K562 (cell line): Measurements from ENCODE around the gene PDZK1IP1. TPM values are rescaled to one million over a fixed set of nuclear protein-coding genes. Genes with fewer than 3 reads are reported as not detected.

Experiments used
- BCLAF1 ChIP-seq, 2 experiments: fragments of 450-650 bp in 1 of 2; IDR thresholded peaks; 2 replicates each; pipeline ENCODE4 v1.6.1; 2011 to 2017; ENCODE audit warnings: low read depth in 2 of 2, antibody characterized with exemption in 1 of 2, borderline replicate concordance in 1 of 2, low read length in 1 of 2, mild to moderate bottlenecking in 1 of 2, mixed read lengths in 1 of 2; ENCODE audit not compliant: control insufficient read depth in 1 of 2
- CBFA2T2 ChIP-seq: fragments of 450-650 bp; conservative IDR thresholded peaks from 2 replicates; pipeline ENCODE4 v1.6.1; 2017; ENCODE audit warnings: mild to moderate bottlenecking
- KLF16 ChIP-seq: IDR thresholded peaks from 2 replicates; pipeline ENCODE4 v1.6.1; 2016; ENCODE audit warnings: antibody characterized with exemption
- NFXL1 ChIP-seq: fragments of 450-650 bp; formaldehyde crosslinking; IDR thresholded peaks from 2 replicates; pipeline ENCODE4 v1.4.0; 2021; ENCODE audit warnings: mild to moderate bottlenecking
- PATZ1 ChIP-seq: fragments of 250-450 bp; sonication (Bioruptor Pico); IDR thresholded peaks from 2 replicates; pipeline ENCODE4 v1.5.0; 2020; ENCODE audit warnings: mild to moderate bottlenecking, borderline replicate concordance
- TAF1 ChIP-seq: IDR thresholded peaks from 2 replicates; pipeline ENCODE4 v1.6.1; 2011; ENCODE audit warnings: mild to moderate bottlenecking, low read length, moderate library complexity; ENCODE audit not compliant: insufficient read depth, control insufficient read depth, severe bottlenecking; ENCODE audit errors: extremely low read depth
- TEAD2 ChIP-seq: fragments of 450-650 bp; IDR thresholded peaks from 2 replicates; pipeline ENCODE4 v1.6.1; 2016; ENCODE audit warnings: missing genetic modification characterization, control low read depth, missing compliant biosample characterization
- ZNF780A ChIP-seq: fragments of 250-450 bp; sonication (Bioruptor Pico); IDR thresholded peaks from 2 replicates; pipeline ENCODE4 v1.5.0; 2021; ENCODE audit warnings: mild to moderate bottlenecking
- polyA plus RNA-seq, 8 experiments: library from polyadenylated mRNA; depleted of rRNA in 4 of 8; stranded (reverse) in 5 of 8; unstranded in 3 of 8; fragments of >200 nt; fragmentation: Nextera tagmentation in 2 of 8; fragmentation: Illumina TruSeq in 1 of 8; extraction: Ambion mirVana in 2 of 8; extraction: Trizol in 1 of 8; gene quantifications; 2 replicates each; pipeline versions ENCODE4 v1.2.1 to v1.2.3, GENCODE V29; 2011 to 2014; ENCODE audit warnings: inconsistent platforms in 1 of 8, missing spikeins in 1 of 8
- total RNA-seq, 7 experiments: library from RNA; depleted of rRNA in 6 of 7; stranded (reverse); fragments of >200 nt in 6 of 7; fragmentation: Illumina TruSeq in 2 of 7; extraction: Trizol in 2 of 7; gene quantifications; 2 replicates each; pipeline versions ENCODE4 v1.2.1 to v1.2.3, GENCODE V29; 2011 to 2021; ENCODE audit warnings: low replicate concordance in 1 of 7

Gene PDZK1IP1
- total and polyA plus RNA-seq, 9 of the 15 experiments (the other 6 are each of a cell fraction or from before 2014, with no cell fraction given): 0.17 to 0.68 (median 0.53) TPM; not detected in 2

- TF ChIP-seq PATZ1 (CRISPR knock-in tag) (no peak), KLF16 (peak; percentile 74), NFXL1 (no peak), TAF1 (peak; percentile 55), TEAD2 (peak; percentile 47; the same call in 1 of the 2 replicates), BCLAF1 (IDR thresholded peaks at IDR 0.05; ENCODE audit: borderline replicate concordance in 1 of 2, control insufficient read depth in 1 of 2, low read depth in 2 of 2, low read length in 1 of 2) (no peak), ZNF780A (CRISPR knock-in tag) (no peak), CBFA2T2 (no peak)
These were observed 10.5 kb downstream of the PDZK1IP1 start (continued) for GRCh38 chr1:47179017-47179987.
